ENCODE measurements around the gene ACADL.

GRCh38 chr2:210268281-210268680 lies 43.0 kb upstream of the ACADL start:
- no peak for TF ChIP-seq CTCF (IDR thresholded peaks at IDR 0.05; ENCODE audit: low read depth, low read length, missing input control)
- TF ChIP-seq TAF1 (conservative IDR thresholded peaks at IDR 0.05), result no peak
- TF ChIP-seq SP1 (IDR thresholded peaks at IDR 0.05), result no peak
- no peak for TF ChIP-seq RAD21 (IDR thresholded peaks at IDR 0.05)
- no peak for TF ChIP-seq JUND (IDR thresholded peaks at IDR 0.05)
- TF ChIP-seq ATF3 (IDR thresholded peaks at IDR 0.05), result no peak
- no peak for TF ChIP-seq FOXA1 (IDR thresholded peaks at IDR 0.05)
- TF ChIP-seq EGR1 (IDR thresholded peaks at IDR 0.05; ENCODE audit: low read depth in 2 of 2), result no peak
- TF ChIP-seq REST (IDR thresholded peaks at IDR 0.05), result no peak
- no peak for TF ChIP-seq MAX (IDR thresholded peaks at IDR 0.05)
- TF ChIP-seq GABPA (IDR thresholded peaks at IDR 0.05 in 1 of 2, conservative IDR thresholded peaks at IDR 0.05 in 1 of 2), result no peak
- no peak for TF ChIP-seq RXRA (IDR thresholded peaks at IDR 0.05)
- no peak for TF ChIP-seq YY1 (IDR thresholded peaks at IDR 0.05)
